Uterus (tissue), 4 donors: ENCODE results near the gene DUSP23. TPM values are rescaled to one million over a fixed set of nuclear protein-coding genes. Genes with fewer than 3 reads are reported as not detected.

Experiments used
- DNase-seq, 2 donors: peaks; one replicate each; pipeline ENCODE4 v3.0.0-alpha.2; 2019 to 2020
- H3K27ac ChIP-seq, 2 donors: fragments of 200-600 bp; sonication (generic); 1 replicate in 1 of 2; 2 replicates in 1 of 2; pipeline ENCODE4 v1.5.1; 2016 to 2018
- H3K27me3 ChIP-seq, 2 donors: fragments of 200-600 bp; sonication (generic); one replicate each; pipeline ENCODE4 v1.5.1; 2018 to 2019; ENCODE audit warnings: control low read depth in 1 of 2
- H3K36me3 ChIP-seq, 2 donors: fragments of 200-600 bp; sonication (generic); one replicate each; pipeline ENCODE4 v1.5.1; 2019; ENCODE audit warnings: control low read depth in 1 of 2
- H3K4me1 ChIP-seq, 2 donors: fragments of 200-600 bp; sonication (generic); one replicate each; pipeline ENCODE4 v1.5.1; 2018 to 2019; ENCODE audit warnings: control low read depth in 1 of 2
- H3K4me3 ChIP-seq, 2 donors: fragments of 200-600 bp; sonication (generic); 1 replicate in 1 of 2; 2 replicates in 1 of 2; pipeline ENCODE4 v1.5.1; 2018 to 2019; ENCODE audit warnings: mild to moderate bottlenecking in 1 of 2
- H3K9me3 ChIP-seq, 2 donors: fragments of 200-600 bp; sonication (generic); one replicate each; pipeline ENCODE4 v1.5.1; 2019; ENCODE audit warnings: control low read depth in 1 of 2
- CTCF ChIP-seq, 4 experiments: fragments of 200-600 bp in 2 of 4; fragments of 450-650 bp in 2 of 4; sonication (generic) in 2 of 4; IDR thresholded peaks; one replicate each; pipeline ENCODE4 v1.5.1; 2016 to 2019; ENCODE audit warnings: antibody characterized with exemption in 4 of 4, mild to moderate bottlenecking in 2 of 4, moderate library complexity in 1 of 4
- POLR2A ChIP-seq, 2 donors: fragments of 450-650 bp; IDR thresholded peaks; one replicate each; pipeline ENCODE4 v1.6.1; 2016; ENCODE audit warnings: antibody characterized with exemption in 2 of 2, mild to moderate bottlenecking in 1 of 2, moderate library complexity in 1 of 2
- intact Hi-C: fragments of 100-400 bp; cut with DNase I; formaldehyde crosslinking; loops from one replicate; pipeline ENCODE4 v1.15.1; 2023; ENCODE audit warnings: low total_unique reads
- total RNA-seq, 4 donors: library from RNA; depleted of rRNA in 3 of 4; stranded (reverse); fragments of >200 nt in 3 of 4; gene quantifications; one replicate each; pipeline versions ENCODE4 v1.1.0 to v1.2.4, GENCODE V29; 2014 to 2023
- donor health status: DM: yes; HTN: yes; CAD: no.

Gene DUSP23
- total RNA-seq, 4 donors from 2014 or later, result 15.6 to 121 (median 50.8) TPM

DNA sequence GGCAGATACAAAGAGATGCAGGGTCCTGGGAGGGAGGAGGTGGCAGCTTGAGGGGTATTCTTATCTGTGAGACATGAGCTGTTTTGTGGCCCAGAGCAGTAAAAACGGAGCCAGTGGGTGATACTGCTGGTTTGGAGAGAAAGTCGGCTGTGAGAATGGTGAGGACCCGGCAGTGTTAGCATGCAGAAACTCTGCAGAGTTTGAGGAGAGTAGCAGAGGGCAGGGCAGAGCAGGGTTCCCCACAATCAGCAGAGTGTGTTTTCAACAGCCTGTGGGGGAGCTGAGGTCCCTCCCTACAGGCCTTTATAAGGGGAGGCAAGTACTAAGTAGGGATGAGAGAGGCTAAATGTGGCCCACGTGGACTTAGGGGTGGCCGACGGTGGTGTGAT lies 46.3 kb downstream of the DUSP23 start:
- Histone ChIP-seq H3K4me3 (no peak overlapping the region), H3K27ac (no peak overlapping the region), H3K9me3 (no peaks in the 10 kb centered on the region), H3K27me3 (no peaks in the 10 kb centered on the region), H3K4me1 (no peaks in the 10 kb centered on the region), H3K36me3 (no peaks in the 10 kb centered on the region)
- intact Hi-C loops, result no loop called here
- TF ChIP-seq POLR2A (IDR thresholded peaks at IDR 0.05), result no peak
- TF ChIP-seq CTCF (IDR thresholded peaks at IDR 0.05), result no peak
- no peak for DNase-seq

DNA sequence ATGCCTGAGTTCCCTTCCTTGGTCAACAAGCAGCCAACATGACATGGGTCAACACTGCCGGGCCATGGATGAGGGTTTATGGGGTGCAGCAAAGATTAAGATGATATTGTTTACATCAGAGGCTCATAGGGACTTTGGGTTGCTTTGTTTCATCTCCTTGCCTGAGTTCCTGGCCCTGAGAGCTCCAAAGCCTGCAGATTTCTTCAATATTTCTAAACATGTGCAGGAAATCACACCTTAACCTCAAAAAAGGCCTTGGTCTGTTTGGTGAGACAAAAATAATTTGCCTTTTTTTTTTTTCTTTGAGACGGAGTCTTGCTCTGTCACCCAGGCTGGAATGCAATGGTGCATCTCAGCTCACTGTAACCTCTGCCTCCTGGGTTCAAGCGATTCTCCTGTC lies 46.8 kb downstream of the DUSP23 start:
- Histone ChIP-seq H3K4me3 (no peak overlapping the region), H3K9me3 (no peaks in the 10 kb centered on the region)

GRCh38 chr1:159828176-159828575 lies 47.4 kb downstream of the DUSP23 start:
- Histone ChIP-seq H3K4me3 (no peak overlapping the region), H3K27me3 (no peaks in the 10 kb centered on the region), H3K27ac (no peak overlapping the region), H3K9me3 (no peaks in the 10 kb centered on the region), H3K36me3 (no peaks in the 10 kb centered on the region), H3K4me1 (no peaks in the 10 kb centered on the region)
- DNase-seq, result no peak
- TF ChIP-seq POLR2A (IDR thresholded peaks at IDR 0.05) (no peak), CTCF (IDR thresholded peaks at IDR 0.05) (no peak)
- intact Hi-C loops, result no loop called here

More for the DNA sequence above, 46.8 kb downstream of the DUSP23 start:
- intact Hi-C loops, result no loop called here
- Histone ChIP-seq H3K27ac (no peak overlapping the region), H3K4me1 (no peaks in the 10 kb centered on the region), H3K36me3 (no peaks in the 10 kb centered on the region), H3K27me3 (no peaks in the 10 kb centered on the region)
- no peak for DNase-seq
- no peak for TF ChIP-seq POLR2A (IDR thresholded peaks at IDR 0.05)
- TF ChIP-seq CTCF (IDR thresholded peaks at IDR 0.05), result no peak

DNA sequence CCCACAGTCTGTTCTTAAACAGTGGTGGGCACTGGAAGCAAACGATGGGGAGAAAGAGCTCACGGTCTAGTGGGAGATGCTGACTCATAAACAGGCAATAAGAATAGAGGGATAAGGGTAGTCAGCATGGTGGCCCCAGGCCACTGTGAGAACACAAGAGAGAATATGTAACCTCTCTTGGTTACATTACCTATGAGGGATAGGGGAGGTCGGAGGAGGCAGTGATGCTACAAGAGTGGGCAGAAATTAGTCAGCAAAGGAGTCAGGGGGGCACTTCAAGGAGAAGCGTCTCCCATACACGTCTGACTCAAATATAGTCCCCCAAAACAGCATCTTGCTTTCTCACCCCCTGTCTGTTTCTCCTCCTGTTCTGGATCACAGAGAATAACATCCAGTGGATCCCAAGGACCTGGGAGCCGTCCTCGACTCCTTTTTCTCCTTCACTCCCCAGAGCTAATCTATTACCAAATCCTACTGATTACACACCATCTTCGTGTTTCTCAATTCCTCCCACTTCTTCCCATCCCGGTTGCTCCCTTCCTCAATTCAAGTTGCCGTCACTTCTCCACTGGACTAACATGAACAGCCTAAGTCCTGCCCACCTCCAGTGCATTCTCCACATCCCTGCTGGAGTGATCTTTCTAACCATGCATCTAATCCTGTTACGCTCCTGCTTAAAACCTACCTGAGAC lies 48.0 kb downstream of the DUSP23 start:
- intact Hi-C loops, result no loop called here
- DNase-seq, result no peak
- no peak overlapping the region for H3K27ac ChIP-seq
- no peaks in the 10 kb centered on the region for H3K9me3 ChIP-seq
- H3K36me3 ChIP-seq, result no peaks in the 10 kb centered on the region
- no peaks in the 10 kb centered on the region for H3K27me3 ChIP-seq
- no peaks in the 10 kb centered on the region for H3K4me1 ChIP-seq
- no peak for TF ChIP-seq CTCF (IDR thresholded peaks at IDR 0.05)
- no peak for TF ChIP-seq POLR2A (IDR thresholded peaks at IDR 0.05)
- H3K4me3 ChIP-seq, result no peak overlapping the region

DNA sequence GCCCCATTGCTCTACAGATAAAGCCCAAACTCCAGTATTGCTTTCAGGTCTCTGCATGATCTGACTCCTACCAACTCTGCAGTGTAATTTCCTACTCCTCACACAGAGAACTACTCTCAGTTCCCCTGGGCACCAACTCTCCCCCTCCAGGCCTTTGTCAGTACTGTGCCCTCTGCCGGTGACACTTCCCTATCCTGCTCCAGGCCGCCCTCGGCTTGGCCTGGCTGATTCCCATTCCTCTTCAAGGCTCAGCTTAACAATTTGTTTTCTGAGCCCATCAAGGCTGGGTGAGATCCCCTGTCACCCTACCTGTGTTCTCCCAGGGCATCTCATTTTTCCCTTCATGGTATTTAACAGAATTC lies 48.5 kb downstream of the DUSP23 start:
- Histone ChIP-seq H3K27me3 (no peaks in the 10 kb centered on the region), H3K4me3 (no peak overlapping the region), H3K27ac (no peak overlapping the region), H3K9me3 (no peaks in the 10 kb centered on the region), H3K4me1 (no peaks in the 10 kb centered on the region), H3K36me3 (no peaks in the 10 kb centered on the region)
- no peak for DNase-seq
- intact Hi-C loops, result no loop called here
- peak in 2 of 4 experiments; percentile 13 to 17 for TF ChIP-seq CTCF (IDR thresholded peaks at IDR 0.05)
- TF ChIP-seq POLR2A (IDR thresholded peaks at IDR 0.05), result no peak
